MM.1S (cell line): ENCODE measurements around the gene FAM193B.

Experiments
- EZH2 ChIP-seq: fragments of 300-600 bp; sonication (generic); optimal IDR thresholded peaks from 2 replicates; pipeline ENCODE3; 2017; ENCODE audit warnings: low read depth, mild to moderate bottlenecking, antibody characterized with exemption, low read length, mixed read lengths
- EZH2phosphoT487 ChIP-seq: fragments of 300-600 bp; sonication (generic); IDR thresholded peaks from 2 replicates; pipeline ENCODE4 v1.6.1; 2018; ENCODE audit warnings: antibody characterized with exemption, low read length
- TF ChIP-seq, protein P1 (sequence below): fragments of 300-600 bp; sonication (generic); IDR thresholded peaks from 2 replicates; pipeline ENCODE4 v1.5.1; 2016; ENCODE audit warnings: antibody characterized with exemption, low read length, mixed read lengths

DNA sequence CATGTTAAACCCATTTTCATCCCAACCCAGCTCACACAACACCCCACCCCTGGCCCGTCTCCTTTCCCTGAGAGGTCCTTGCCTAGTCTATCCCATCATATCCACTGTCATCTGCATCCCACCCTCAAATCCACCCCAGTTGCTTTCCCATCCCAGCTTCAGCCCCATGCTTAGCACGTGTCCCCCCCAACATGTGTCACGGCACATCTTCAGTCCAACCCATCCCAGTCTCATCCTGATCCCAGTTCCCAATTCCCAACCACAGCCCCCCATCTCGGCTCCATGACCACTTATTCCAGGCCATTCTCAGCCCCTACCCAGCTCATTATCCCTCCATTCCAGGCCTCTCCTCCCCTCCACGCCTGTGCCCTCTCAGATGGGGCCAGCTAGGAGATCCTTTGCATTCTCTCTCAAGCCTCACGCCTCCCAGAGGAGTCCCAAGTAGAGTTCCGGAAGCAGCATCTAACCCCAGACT lies 80.3 kb downstream of the FAM193B start:
- no peak for TF ChIP-seq EZH2
- TF ChIP-seq, protein P1, sequence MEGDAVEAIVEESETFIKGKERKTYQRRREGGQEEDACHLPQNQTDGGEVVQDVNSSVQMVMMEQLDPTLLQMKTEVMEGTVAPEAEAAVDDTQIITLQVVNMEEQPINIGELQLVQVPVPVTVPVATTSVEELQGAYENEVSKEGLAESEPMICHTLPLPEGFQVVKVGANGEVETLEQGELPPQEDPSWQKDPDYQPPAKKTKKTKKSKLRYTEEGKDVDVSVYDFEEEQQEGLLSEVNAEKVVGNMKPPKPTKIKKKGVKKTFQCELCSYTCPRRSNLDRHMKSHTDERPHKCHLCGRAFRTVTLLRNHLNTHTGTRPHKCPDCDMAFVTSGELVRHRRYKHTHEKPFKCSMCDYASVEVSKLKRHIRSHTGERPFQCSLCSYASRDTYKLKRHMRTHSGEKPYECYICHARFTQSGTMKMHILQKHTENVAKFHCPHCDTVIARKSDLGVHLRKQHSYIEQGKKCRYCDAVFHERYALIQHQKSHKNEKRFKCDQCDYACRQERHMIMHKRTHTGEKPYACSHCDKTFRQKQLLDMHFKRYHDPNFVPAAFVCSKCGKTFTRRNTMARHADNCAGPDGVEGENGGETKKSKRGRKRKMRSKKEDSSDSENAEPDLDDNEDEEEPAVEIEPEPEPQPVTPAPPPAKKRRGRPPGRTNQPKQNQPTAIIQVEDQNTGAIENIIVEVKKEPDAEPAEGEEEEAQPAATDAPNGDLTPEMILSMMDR, result no peak
- TF ChIP-seq EZH2phosphoT487, result no peak
